Motor neuron (in vitro differentiated cells): ENCODE results near the gene ASZ1. TPM values are rescaled to one million over a fixed set of nuclear protein-coding genes. Genes with fewer than 3 reads are reported as not detected.

ENCODE experiments used
- ATAC-seq, 8 experiments: fragments of 200-7000 bp; cut with Tn5 transposase; replicated peaks in 6 of 8; 2 replicates each; pipeline ENCODE4 v1.8.0; 2021; ENCODE audit warnings: mild to moderate bottlenecking in 8 of 8, moderate library complexity in 8 of 8
- H3K27ac ChIP-seq, 2 donors: fragments of 250-450 bp; sonication (Bioruptor Pico); 2 replicates each; pipeline ENCODE4 v1.9.0; 2021; ENCODE audit warnings: antibody characterized with exemption in 2 of 2, mild to moderate bottlenecking in 2 of 2, moderate library complexity in 1 of 2
- H3K4me1 ChIP-seq, 2 donors: fragments of 250-450 bp; sonication (Bioruptor Pico); replicated peaks in 1 of 2; 2 replicates each; pipeline ENCODE4 v1.6.1; 2021; ENCODE audit warnings: antibody characterized with exemption in 2 of 2, mild to moderate bottlenecking in 2 of 2, moderate library complexity in 1 of 2
- H3K4me3 ChIP-seq, 5 donors: fragments of 250-450 bp; sonication (Bioruptor Pico); 2 replicates each; pipeline ENCODE4 v1.9.0; 2021; ENCODE audit warnings: antibody characterized with exemption in 5 of 5, mild to moderate bottlenecking in 5 of 5, moderate library complexity in 4 of 5
- WGBS, 10 experiments: fragments of 450-650 bp; shearing (Covaris generic); methylation state at CpG; one replicate each; pipeline ENCODE4 v1.0.0; 2022; 5-methylcytosine and 5-hydroxymethylcytosine counted together
- in situ Hi-C, 9 experiments: fragments of 400-800 bp; cut with MboI; loops; one replicate each; pipeline ENCODE4 v1.15.0; 2021; ENCODE audit warnings: low sequenced_read_pairs in 9 of 9, low pct_unique_long_range_greater_than_20kb in 2 of 9; ENCODE audit not compliant: unreplicated experiment in 9 of 9
- total RNA-seq, 8 experiments: library from RNA; unstranded; fragments of 300-600 nt; gene quantifications; 2 replicates each; pipeline versions ENCODE4 v1.2.3 to v1.2.4, GENCODE V29; 2022

ASZ1 gene
- total RNA-seq, 8 experiments from 2014 or later, result 0.14 TPM; not detected in 7

- ATAC-seq, result no peak
- in situ Hi-C loops, result loop anchor here in 1 of 9 experiments (25.0 kb wide), 1 partner anchor 181 kb away; no protein-coding TSS in a partner anchor
- 0 to 100% (median 35%) methylated on average over 1 of the region's 1 CpG; no CpG with 5 or more reads in 6 of the 10 experiments for WGBS, 10 experiments
- Histone ChIP-seq H3K4me1 (no peaks in the 10 kb centered on the region), H3K27ac (no peak overlapping the region), H3K4me3 (no peak overlapping the region)
Observed at GRCh38 chr7:117393781-117394180, 33.5 kb downstream of the ASZ1 start.

- WGBS, 10 experiments, result 77 to 100% (median 95%) methylated on average over 1 to 3 of the region's 3 CpGs; no CpG with 5 or more reads in 2 of the 10 experiments
- no peak for ATAC-seq
- Histone ChIP-seq H3K4me3 (no peak overlapping the region), H3K27ac (no peak overlapping the region), H3K4me1 (no peaks in the 10 kb centered on the region)
- in situ Hi-C loops, result loop anchor here in 1 of 9 experiments (25.0 kb wide), 1 partner anchor 178 kb away; no protein-coding TSS in a partner anchor
Observed at GRCh38 chr7:117389871-117390270, 37.4 kb downstream of the ASZ1 start.

- ATAC-seq, result peak in 3 of 8 experiments; percentile 66 to 80 (median 70)
- 20 to 100% (median 67%) methylated on average over 1 of the region's 1 CpG; no CpG with 5 or more reads in 2 of the 10 experiments for WGBS, 10 experiments
Observed at GRCh38 chr7:117386110-117386706, 41.1 kb downstream of the ASZ1 start.

GRCh38 chr7:117385363-117386109, 41.8 kb downstream of the ASZ1 start:
- peak in 4 of 8 experiments; percentile 28 to 90 (median 87) for ATAC-seq
- no peaks in the 10 kb centered on the region for H3K4me1 ChIP-seq
- in situ Hi-C loops, result loop anchor here in 1 of 9 experiments (25.0 kb wide), 1 partner anchor 173 kb away; no protein-coding TSS in a partner anchor
- WGBS, 10 experiments, result 12 to 90% (median 54%) methylated on average over 1 to 6 of the region's 6 CpGs
- H3K27ac ChIP-seq, result no peak overlapping the region
- H3K4me3 ChIP-seq, result no peak overlapping the region

More at GRCh38 chr7:117386110-117386706, 41.1 kb downstream of the ASZ1 start:
- no peak overlapping the region for H3K27ac ChIP-seq
- no peak overlapping the region for H3K4me3 ChIP-seq
- no peaks in the 10 kb centered on the region for H3K4me1 ChIP-seq
- in situ Hi-C loops, result loop anchor here in 1 of 9 experiments (25.0 kb wide), 1 partner anchor 174 kb away; no protein-coding TSS in a partner anchor

- Histone ChIP-seq H3K4me1 (no peaks in the 10 kb centered on the region), H3K4me3 (no peak overlapping the region), H3K27ac (no peak overlapping the region)
- 56 to 97% (median 75%) methylated on average over 2 to 5 of the region's 5 CpGs for WGBS, 10 experiments
- in situ Hi-C loops, result loop anchor here in 1 of 9 experiments (25.0 kb wide), 1 partner anchor 173 kb away; no protein-coding TSS in a partner anchor
- ATAC-seq, result no peak
Observed at GRCh38 chr7:117384688-117385362, 42.5 kb downstream of the ASZ1 start.

- 58 to 100% (median 93%) methylated on average over 2 to 3 of the region's 3 CpGs; no CpG with 5 or more reads in 2 of the 10 experiments for WGBS, 10 experiments
Observed at GRCh38 chr7:117383483-117384189, 43.7 kb downstream of the ASZ1 start.

GRCh38 chr7:117383046-117383445, 44.2 kb downstream of the ASZ1 start:
- in situ Hi-C loops, result loop anchor here in 1 of 9 experiments (25.0 kb wide), 1 partner anchor 171 kb away; no protein-coding TSS in a partner anchor
- no peaks in the 10 kb centered on the region for H3K4me1 ChIP-seq
- no peak for ATAC-seq
- 50 to 100% (median 90%) methylated on average over 1 to 2 of the region's 2 CpGs for whole genome bisulfite sequencing, 10 experiments
- no peak overlapping the region for H3K4me3 ChIP-seq
- H3K27ac ChIP-seq, result no peak overlapping the region

More at GRCh38 chr7:117383483-117384189, 43.7 kb downstream of the ASZ1 start:
- Histone ChIP-seq H3K27ac (no peak overlapping the region), H3K4me3 (no peak overlapping the region), H3K4me1 (no peaks in the 10 kb centered on the region)
- ATAC-seq, result no peak
- in situ Hi-C loops, result loop anchor here in 1 of 9 experiments (25.0 kb wide), 1 partner anchor 171 kb away; no protein-coding TSS in a partner anchor

- H3K27ac ChIP-seq, result no peak overlapping the region
- H3K4me3 ChIP-seq, result no peak overlapping the region
- peak in 1 of 8 experiments; percentile 14 for ATAC-seq
- in situ Hi-C loops, result loop anchor here in 1 of 9 experiments (25.0 kb wide), 1 partner anchor 169 kb away; no protein-coding TSS in a partner anchor
- no peaks in the 10 kb centered on the region for H3K4me1 ChIP-seq
Observed at GRCh38 chr7:117381362-117381761, 45.9 kb downstream of the ASZ1 start.

GRCh38 chr7:117375380-117375779, 51.9 kb downstream of the ASZ1 start:
- ATAC-seq, result peak in 1 of 8 experiments; percentile 30
- H3K27ac ChIP-seq, result no peak overlapping the region
- H3K4me3 ChIP-seq, result no peak overlapping the region
- H3K4me1 ChIP-seq, result no peaks in the 10 kb centered on the region
- WGBS, 10 experiments, result 20 to 100% (median 64%) methylated on average over 1 to 2 of the region's 2 CpGs; no CpG with 5 or more reads in 2 of the 10 experiments
- in situ Hi-C loops, result loop anchor here in 1 of 9 experiments (25.0 kb wide), 1 partner anchor 163 kb away; no protein-coding TSS in a partner anchor

- no peak overlapping the region for H3K27ac ChIP-seq
- in situ Hi-C loops, result no loop called here
- no peaks in the 10 kb centered on the region for H3K4me1 ChIP-seq
- H3K4me3 ChIP-seq, result no peak overlapping the region
- WGBS, 10 experiments, result 80% methylated on average over 1 of the region's 1 CpG; no CpG with 5 or more reads in 9 of the 10 experiments
- ATAC-seq, result no peak
Observed at GRCh38 chr7:117372073-117372472, 55.2 kb downstream of the ASZ1 start.

- Histone ChIP-seq H3K27ac (no peak overlapping the region), H3K4me1 (no peaks in the 10 kb centered on the region), H3K4me3 (no peak overlapping the region)
- in situ Hi-C loops, result no loop called here
- no peak for ATAC-seq
Observed at GRCh38 chr7:117364339-117365080, 62.8 kb downstream of the ASZ1 start.
